Astrocyte (in vitro differentiated cells and primary cell): ENCODE results near the gene AP2B1.

Source experiments
- CTCF ChIP-seq: IDR thresholded peaks from 2 replicates; pipeline ENCODE4 v1.5.1; 2011; ENCODE audit warnings: low read depth, mild to moderate bottlenecking, inconsistent platforms, low read length, moderate library complexity; ENCODE audit not compliant: insufficient read depth
- EZH2 ChIP-seq: IDR thresholded peaks from 2 replicates; pipeline ENCODE4 v1.6.1; 2012; ENCODE audit warnings: mild to moderate bottlenecking, low read length, inconsistent platforms; ENCODE audit not compliant: insufficient read depth

GRCh38 chr17:35553310-35553709, 33.8 kb upstream of the AP2B1 start:
- TF ChIP-seq CTCF (no peak), EZH2 (no peak)
